ENCODE measurements around the gene TBC1D25. TPM values are rescaled to one million over a fixed set of nuclear protein-coding genes. Genes with fewer than 3 reads are reported as not detected.

Gene TBC1D25
- total RNA-seq, 1 experiment from 2014 or later, result 7.5 TPM

- Mint-ChIP-seq H3K27me3 (ENCODE audit: low read depth) (no peaks in the 10 kb centered on the region), H3K27ac (no peak overlapping the region), H3K4me1 (peaks cover 3% of the 10 kb centered on the region), H3K36me3 (peaks cover 3% of the 10 kb centered on the region; the same call in 1 of the 2 replicates), H3K9me3 (no peaks in the 10 kb centered on the region), H3K4me3 (no peak overlapping the region)
- CTCF ChIA-PET, result no interaction called here
- DNase-seq (ENCODE audit: low spot score), result no peak
- POLR2A ChIA-PET, result no interaction called here
- ATAC-seq, result no peak
- TF ChIP-seq NFYB (CRISPR knock-in tag; conservative IDR thresholded peaks at IDR 0.05; ENCODE audit: low read depth) (no peak), RELA (CRISPR knock-in tag; IDR thresholded peaks at IDR 0.05; ENCODE audit: borderline replicate concordance) (no peak), ZNF232 (CRISPR knock-in tag; IDR thresholded peaks at IDR 0.05) (no peak), PRRX2 (CRISPR knock-in tag; IDR thresholded peaks at IDR 0.05) (no peak), CREB1 (CRISPR knock-in tag; IDR thresholded peaks at IDR 0.05) (no peak), SOX15 (CRISPR knock-in tag; IDR thresholded peaks at IDR 0.05) (no peak), GRHL2 (CRISPR knock-in tag; IDR thresholded peaks at IDR 0.05; ENCODE audit: insufficient replicate concordance, severe bottlenecking) (no peak), ZNF416 (CRISPR knock-in tag; IDR thresholded peaks at IDR 0.05) (no peak), SP1 (CRISPR knock-in tag; conservative IDR thresholded peaks at IDR 0.05) (no peak), USF1 (CRISPR knock-in tag; IDR thresholded peaks at IDR 0.05) (no peak), NR2C2 (CRISPR knock-in tag; IDR thresholded peaks at IDR 0.05) (no peak), AFF4 (CRISPR knock-in tag; IDR thresholded peaks at IDR 0.05; ENCODE audit: borderline replicate concordance) (no peak), ZBTB21 (CRISPR knock-in tag; IDR thresholded peaks at IDR 0.05; ENCODE audit: borderline replicate concordance) (no peak), ETV6 (CRISPR knock-in tag; IDR thresholded peaks at IDR 0.05) (no peak)
- TF ChIP-seq, protein P1, sequence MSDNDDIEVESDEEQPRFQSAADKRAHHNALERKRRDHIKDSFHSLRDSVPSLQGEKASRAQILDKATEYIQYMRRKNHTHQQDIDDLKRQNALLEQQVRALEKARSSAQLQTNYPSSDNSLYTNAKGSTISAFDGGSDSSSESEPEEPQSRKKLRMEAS (CRISPR knock-in tag; IDR thresholded peaks at IDR 0.05), result no peak
- TF ChIP-seq, protein P2, sequence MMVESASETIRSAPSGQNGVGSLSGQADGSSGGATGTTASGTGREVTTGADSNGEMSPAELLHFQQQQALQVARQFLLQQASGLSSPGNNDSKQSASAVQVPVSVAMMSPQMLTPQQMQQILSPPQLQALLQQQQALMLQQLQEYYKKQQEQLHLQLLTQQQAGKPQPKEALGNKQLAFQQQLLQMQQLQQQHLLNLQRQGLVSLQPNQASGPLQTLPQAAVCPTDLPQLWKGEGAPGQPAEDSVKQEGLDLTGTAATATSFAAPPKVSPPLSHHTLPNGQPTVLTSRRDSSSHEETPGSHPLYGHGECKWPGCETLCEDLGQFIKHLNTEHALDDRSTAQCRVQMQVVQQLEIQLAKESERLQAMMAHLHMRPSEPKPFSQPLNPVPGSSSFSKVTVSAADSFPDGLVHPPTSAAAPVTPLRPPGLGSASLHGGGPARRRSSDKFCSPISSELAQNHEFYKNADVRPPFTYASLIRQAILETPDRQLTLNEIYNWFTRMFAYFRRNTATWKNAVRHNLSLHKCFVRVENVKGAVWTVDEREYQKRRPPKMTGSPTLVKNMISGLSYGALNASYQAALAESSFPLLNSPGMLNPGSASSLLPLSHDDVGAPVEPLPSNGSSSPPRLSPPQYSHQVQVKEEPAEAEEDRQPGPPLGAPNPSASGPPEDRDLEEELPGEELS (CRISPR knock-in tag; IDR thresholded peaks at IDR 0.05), result no peak
Measured at GRCh38 chrX:48515842-48516241, 23.7 kb upstream of the TBC1D25 start.

DNA sequence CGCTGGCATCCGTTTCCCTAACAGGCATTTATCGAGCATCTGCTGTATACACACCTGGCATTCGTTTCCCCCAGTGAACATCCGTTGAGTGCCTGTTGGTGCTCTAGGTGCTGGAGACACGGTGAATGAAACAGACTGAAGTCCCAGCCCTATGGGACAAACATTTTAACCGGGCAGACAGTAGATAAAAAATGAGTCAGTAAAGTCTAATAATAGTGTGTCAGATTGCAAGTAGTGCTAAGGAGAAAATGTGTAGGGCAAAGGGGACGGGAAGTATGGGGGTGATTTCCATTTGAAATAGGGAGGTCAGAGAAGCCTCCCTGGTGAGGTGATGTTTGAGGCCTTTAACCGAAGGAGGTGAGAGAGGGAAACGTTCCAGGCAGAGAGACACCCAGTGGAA lies 23.2 kb upstream of the TBC1D25 start:
- POLR2A ChIA-PET, result no interaction called here
- no peak overlapping the region for H3K4me3 Mint-ChIP-seq
- H3K27me3 Mint-ChIP-seq (ENCODE audit: low read depth), result no peaks in the 10 kb centered on the region
- DNase-seq (ENCODE audit: low spot score), result no peak
- no peak overlapping the region for H3K27ac Mint-ChIP-seq
- CTCF ChIA-PET, result no interaction called here
- peaks cover 7% of the 10 kb centered on the region for H3K4me1 Mint-ChIP-seq
- no peak for ATAC-seq
- peaks cover 3% of the 10 kb centered on the region; the same call in 1 of the 2 replicates for H3K36me3 Mint-ChIP-seq
- no peaks in the 10 kb centered on the region for H3K9me3 Mint-ChIP-seq
- TF ChIP-seq RELA (CRISPR knock-in tag; IDR thresholded peaks at IDR 0.05; ENCODE audit: borderline replicate concordance) (no peak), ZBTB43 (CRISPR knock-in tag; IDR thresholded peaks at IDR 0.05) (no peak), TEAD4 (CRISPR knock-in tag; IDR thresholded peaks at IDR 0.05) (no peak), TCF7 (CRISPR knock-in tag; IDR thresholded peaks at IDR 0.05; ENCODE audit: low read depth) (no peak), ATF1 (CRISPR knock-in tag; IDR thresholded peaks at IDR 0.05) (no peak), NR2C2 (CRISPR knock-in tag; IDR thresholded peaks at IDR 0.05) (no peak), TEAD1 (CRISPR knock-in tag; IDR thresholded peaks at IDR 0.05) (no peak), ZMAT4 (CRISPR knock-in tag; IDR thresholded peaks at IDR 0.05) (no peak), ATF3 (CRISPR knock-in tag; conservative IDR thresholded peaks at IDR 0.05) (no peak)
- TF ChIP-seq, protein P3, sequence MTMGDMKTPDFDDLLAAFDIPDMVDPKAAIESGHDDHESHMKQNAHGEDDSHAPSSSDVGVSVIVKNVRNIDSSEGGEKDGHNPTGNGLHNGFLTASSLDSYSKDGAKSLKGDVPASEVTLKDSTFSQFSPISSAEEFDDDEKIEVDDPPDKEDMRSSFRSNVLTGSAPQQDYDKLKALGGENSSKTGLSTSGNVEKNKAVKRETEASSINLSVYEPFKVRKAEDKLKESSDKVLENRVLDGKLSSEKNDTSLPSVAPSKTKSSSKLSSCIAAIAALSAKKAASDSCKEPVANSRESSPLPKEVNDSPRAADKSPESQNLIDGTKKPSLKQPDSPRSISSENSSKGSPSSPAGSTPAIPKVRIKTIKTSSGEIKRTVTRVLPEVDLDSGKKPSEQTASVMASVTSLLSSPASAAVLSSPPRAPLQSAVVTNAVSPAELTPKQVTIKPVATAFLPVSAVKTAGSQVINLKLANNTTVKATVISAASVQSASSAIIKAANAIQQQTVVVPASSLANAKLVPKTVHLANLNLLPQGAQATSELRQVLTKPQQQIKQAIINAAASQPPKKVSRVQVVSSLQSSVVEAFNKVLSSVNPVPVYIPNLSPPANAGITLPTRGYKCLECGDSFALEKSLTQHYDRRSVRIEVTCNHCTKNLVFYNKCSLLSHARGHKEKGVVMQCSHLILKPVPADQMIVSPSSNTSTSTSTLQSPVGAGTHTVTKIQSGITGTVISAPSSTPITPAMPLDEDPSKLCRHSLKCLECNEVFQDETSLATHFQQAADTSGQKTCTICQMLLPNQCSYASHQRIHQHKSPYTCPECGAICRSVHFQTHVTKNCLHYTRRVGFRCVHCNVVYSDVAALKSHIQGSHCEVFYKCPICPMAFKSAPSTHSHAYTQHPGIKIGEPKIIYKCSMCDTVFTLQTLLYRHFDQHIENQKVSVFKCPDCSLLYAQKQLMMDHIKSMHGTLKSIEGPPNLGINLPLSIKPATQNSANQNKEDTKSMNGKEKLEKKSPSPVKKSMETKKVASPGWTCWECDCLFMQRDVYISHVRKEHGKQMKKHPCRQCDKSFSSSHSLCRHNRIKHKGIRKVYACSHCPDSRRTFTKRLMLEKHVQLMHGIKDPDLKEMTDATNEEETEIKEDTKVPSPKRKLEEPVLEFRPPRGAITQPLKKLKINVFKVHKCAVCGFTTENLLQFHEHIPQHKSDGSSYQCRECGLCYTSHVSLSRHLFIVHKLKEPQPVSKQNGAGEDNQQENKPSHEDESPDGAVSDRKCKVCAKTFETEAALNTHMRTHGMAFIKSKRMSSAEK (CRISPR knock-in tag; IDR thresholded peaks at IDR 0.05; ENCODE audit: borderline replicate concordance), result no peak

Data from WTC11 (cell line).